GM19467 (cell line): ENCODE data around the gene LTK.
A peak's percentile ranks its signal among the peaks of the same experiment; 100 is the strongest.

Source experiments
- ATAC-seq: cut with Tn5 transposase; IDR thresholded peaks from one replicate; pipeline ENCODE4 v1.9.1; 2021; ENCODE audit warnings: mild to moderate bottlenecking, moderate library complexity; ENCODE audit not compliant: unreplicated experiment

Gene LTK

DNA sequence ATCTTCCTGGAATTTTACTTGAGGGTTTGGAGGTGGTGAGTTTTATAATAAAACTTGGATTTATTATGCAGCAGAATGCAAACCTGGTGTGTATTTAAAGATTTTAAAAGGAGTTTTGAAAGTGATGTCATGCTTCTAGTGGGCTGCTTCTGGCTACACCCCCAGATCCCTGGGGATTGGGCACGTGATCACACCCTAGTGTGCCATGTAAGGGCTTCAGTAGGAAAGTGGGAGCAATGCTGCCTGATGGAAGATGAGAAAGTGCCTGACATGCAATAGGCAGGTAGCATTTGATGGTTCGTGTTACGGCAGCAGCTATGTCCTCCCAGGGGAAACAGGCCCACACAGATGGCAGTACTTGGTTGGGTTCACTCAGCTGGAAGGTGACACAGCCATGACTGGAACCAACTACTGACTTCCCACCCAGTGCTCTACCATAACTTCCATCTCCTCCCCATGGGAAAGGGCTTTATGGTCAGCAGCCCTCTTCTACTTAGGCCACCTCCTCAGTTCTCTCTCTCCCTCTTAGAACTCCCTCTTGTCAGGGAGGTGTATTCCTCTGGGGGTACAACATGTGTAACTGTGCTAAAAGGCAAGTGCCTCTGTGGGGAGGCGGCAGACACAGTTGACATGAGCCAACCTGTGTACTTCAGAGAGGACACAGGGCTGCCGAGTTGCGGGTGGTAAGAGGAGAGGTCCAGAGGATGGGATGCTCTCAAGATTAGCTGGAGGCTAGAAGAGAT lies 14.3 kb downstream of the LTK start:
- ATAC-seq, result no peak

DNA sequence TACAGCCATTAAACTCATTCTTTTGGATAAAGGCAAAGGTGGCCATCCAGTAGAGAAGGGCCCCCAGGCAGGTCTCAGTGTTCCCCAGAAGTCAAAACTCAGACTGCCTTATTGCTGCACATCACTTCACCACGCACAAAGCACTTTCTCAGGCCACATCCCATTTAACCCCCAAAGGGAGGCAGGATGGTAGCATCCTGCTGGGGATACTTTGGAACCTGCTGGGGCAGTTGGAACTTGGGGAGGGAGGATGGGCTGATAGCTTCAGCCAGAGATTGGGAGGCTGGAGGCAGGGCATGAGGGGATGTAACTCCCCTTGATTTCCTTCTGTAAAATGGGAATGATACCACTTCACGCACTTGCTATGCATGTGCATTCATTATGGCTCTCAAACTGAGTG lies 15.0 kb downstream of the LTK start:
- ATAC-seq, result no peak

DNA sequence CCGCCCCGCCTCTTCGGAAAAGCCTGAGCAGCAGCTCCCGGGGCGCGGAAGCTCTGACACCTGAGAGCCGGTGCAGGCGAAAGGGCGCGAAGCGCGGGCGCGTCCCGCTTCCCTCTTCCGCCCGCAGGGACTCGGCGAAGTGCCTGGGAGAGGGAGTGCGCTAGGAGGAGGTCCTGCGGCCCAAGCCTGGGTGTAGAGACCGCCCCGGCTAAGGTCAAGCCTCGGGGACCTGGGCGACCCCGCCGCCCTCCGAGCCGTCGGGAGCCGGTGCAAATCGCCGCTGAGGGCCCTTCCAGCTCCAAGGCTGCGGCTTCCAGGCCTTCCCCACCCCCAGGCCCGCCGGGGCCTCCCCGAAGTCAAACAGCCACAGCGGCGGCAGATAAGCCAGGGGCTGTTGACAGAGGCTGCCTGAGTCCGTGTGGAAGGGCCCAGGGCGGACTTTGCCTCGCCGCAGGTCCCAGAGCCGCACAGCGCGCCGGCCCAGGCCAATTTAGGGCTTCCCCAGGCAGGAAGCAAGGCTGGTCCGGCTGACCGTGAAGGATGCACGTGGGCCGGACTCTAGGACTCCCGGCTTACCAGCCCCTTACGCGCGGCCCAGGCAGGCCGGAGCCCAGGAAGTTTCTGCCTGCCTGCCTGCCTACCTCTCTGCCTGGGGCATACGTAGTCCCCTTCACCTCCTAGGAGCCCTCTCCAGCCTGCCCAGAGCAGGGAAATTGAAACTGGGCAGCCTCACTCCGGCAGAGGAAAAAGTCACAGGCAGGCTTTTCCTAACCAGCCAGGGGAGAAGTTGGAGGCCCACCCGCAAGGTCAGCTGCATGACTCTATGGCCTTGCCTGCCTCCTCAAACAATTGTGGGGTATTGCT lies 17.7 kb downstream of the LTK start:
- ATAC-seq, result no peak

DNA sequence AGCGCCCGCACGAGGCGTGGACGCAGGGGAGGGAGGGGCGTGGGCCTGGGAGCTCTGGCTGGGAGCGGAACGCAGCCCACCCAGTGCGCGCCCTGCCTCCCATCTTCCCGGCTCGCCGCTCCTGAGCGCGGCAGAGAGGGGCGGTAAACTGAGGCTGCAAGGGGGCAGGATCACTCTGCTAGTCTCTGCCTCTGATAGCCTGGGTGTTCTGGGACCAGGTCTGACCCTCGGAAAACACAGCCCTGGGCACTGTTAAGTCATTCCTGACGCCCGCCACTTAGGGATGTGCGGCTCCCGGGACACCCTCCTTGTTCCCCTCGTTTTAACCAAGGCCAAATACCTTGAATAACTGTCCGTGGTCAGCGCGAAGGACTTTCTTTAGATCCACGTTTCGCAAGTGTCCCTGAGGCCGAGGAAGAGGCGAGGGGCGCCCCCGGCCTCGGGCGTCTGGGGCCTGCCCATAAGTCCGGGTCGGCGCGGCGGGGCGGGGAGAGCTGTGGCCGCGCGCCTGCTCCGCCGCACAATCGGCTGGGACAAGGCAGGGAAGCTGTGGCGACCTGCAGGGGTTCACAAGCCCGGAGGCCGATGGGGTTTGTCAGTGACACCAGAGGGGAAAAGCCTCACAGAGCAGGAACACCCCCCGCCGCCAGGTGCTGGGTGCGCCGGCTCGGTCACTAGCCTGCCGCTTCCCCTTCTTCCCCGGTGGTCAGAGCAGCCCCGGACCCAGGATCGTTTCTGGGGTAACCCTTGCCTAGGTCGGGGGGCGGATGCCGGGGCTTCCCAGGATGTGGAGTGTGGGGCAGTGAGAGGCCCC lies 18.5 kb downstream of the LTK start:
- no peak for ATAC-seq

DNA sequence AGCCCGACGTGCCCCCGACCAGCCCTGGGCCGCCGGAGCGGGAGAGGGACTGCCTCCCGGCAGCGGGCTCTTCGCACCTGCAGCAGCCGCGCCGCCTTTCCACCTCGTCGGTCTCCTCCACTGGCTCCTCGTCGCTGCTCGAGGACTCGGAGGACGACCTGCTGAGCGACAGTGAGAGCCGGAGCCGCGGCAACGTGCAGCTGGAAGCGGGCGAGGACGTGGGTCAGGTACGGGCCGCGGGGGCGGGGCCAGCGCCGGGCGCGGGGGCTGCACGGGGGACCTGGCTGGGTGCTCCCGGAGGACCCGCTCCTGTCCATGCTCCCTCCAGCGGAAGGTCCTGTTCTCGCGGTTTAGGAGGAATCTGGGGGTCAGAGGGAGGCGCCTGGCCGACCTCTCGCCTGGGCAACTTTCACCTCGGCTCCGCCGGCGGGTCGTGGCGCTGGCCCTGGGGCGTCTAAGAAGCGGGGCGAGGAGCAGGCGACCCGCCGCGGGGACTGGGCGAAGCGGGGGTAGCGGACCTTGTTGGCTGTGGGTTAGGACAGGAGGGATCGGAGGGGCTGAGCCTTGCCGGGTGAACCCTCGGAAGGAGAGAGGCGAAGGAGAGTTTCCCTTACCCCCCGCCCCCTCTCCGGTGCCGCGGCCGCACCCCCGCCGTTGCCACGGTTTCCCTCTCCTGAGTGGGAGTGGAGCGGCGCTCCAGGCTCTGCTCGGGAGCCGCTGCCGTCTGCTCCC lies 19.3 kb downstream of the LTK start:
- peak; percentile 3 for ATAC-seq

DNA sequence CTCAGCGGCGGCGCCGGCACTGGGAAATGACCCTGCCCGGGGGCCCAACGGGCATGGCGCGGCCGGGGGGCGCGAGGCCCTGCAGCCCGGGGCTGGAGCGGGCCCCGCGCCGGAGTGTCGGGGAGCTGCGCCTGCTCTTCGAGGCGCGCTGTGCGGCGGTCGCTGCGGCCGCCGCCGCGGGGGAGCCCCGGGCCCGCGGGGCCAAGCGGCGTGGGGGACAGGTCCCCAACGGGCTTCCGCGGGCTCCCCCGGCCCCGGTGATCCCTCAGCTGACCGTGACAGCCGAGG lies 19.8 kb downstream of the LTK start:
- ATAC-seq, result no peak

DNA sequence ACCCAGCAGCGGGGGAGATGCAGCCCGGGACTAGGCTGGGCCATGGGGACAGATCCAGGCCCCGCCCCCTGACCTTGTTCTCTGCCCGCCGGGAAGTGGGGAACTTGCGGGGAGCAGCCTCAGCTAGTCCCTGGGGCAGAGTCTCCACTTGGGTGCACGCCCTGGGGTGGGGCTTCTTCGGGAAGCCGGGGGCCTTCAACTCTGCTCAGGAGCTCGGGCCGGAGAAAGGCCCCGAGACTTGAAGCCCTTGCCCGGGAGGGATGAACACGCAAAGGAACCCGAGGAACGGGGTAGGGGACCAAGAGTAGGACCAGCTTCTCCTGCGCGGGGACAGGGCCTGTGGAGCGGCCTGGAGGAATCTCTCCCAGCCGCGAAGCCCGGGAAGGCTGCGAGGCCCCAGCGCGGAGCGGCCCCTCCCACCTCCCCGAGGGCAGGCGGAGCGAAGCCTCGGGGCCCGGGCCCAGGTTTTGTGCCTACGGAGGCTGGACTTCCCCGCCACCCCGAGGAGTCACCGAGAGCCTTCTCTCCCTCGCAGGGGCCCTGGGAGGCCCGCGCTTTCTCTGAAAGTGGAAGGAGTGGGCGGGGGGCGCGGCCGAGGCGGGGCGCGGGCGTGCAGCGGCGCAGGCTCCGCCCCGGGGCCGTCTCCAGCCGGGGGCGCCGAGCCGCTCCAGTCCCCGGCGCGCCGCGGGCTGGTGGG lies 20.3 kb downstream of the LTK start, which contains the start of gene ITPKA:
ITPKA (plus strand) TSS at position 670 of the 697 bp plus-strand sequence. CDS start 54 bp downstream, outside the sequence.
- peak; percentile 62 for ATAC-seq

DNA sequence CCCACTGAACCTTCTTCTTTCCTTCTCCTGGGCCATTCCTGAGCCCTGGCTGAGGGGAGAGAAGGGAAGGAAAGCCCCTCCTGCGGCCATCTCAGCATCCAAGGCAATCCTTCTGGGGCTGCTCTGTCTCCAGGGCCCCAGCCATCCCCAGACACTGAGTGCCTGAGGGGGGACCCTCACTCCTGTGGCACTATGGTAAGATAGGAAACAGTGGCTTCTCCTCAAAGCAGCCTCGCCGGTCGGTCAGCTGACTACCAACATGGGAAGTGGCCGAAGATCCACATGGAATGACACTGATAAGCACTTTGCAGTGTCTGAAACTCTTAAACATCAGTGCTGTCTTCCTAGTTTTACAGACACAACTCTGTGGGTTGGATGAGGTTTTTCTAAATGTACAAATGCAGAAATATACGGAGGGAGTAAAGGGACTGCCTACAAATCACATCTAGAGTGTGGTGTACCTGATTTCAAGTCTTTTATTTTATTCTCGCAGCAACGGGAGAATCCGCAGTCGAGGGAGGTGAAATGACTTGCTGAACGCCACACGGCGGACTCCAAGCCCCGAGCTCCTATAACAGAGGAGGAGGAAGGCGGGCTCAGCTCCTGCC lies 20.9 kb downstream of the LTK start:
- no peak for ATAC-seq

DNA sequence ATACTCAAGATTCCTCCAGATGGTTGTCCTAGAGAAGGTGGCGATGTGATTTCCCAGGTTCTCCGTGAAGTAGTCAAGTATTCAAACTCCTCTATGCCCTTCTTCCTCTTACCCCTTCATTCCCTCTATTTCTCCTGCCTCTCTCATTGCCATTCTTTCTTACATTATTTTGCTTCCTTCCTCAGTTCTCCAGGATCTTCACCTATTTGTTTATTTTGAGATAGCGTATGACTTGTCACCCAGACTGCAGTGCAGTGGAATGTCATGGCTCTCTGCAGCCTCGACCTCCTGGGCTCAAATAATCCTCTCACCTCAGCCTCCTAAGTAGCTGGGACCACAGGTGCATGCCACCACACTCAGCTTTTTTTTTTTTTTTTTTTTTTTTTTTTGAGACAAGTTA lies 21.7 kb downstream of the LTK start:
- ATAC-seq, result no peak

DNA sequence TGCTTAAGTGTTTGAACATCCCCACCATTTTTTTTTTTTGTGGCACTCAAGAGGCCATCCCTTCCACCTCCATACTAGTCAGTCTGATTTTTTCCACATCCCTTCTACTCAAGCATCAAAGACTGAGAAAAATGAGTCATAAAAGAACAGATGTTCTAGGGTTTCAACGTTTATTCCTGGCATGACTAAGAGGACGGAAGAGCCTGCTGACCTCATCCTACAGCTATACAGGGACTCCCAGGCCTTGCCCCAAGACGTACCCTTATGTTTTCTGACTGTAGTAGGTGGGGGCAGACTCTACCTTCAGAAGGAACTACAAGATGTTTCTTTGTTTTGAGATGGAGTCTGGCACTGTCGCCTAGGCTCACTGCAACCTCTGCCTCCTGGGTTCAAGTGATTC lies 23.3 kb downstream of the LTK start:
- ATAC-seq, result no peak

DNA sequence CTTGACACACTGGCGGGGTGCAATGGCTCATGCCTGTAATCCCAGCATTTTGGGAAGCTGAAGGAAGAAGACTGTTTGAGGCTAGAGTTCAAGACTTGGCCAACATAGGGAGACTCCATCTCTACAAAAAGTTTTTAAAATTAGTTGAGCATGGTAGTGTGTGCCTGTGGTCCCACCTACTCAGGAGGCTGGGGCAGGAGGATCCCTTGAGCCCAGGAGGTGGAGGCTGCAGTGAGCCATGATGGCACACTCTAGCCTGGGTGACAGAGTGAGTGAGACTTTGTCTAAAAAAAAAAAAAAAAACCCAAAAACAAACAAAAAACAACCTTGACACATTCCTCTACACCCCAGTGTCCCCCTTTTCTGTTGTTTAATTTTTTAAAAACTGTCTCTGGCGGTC lies 24.0 kb downstream of the LTK start:
- no peak for ATAC-seq

DNA sequence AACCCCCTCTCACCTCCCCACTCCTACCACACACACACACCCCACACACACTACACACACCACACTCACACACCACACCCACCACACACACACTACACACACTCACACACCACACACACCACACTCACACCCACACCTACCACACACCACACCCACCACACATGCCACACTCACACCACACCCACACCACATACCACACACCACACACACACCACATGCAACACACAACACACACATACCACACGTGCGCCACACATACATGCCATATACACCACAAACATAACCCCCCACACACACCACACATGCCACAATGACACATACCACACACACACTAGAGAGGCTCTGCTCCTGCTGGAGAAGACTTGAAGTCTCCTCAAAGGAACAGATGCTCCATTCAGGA lies 25.8 kb downstream of the LTK start:
- no peak for ATAC-seq

DNA sequence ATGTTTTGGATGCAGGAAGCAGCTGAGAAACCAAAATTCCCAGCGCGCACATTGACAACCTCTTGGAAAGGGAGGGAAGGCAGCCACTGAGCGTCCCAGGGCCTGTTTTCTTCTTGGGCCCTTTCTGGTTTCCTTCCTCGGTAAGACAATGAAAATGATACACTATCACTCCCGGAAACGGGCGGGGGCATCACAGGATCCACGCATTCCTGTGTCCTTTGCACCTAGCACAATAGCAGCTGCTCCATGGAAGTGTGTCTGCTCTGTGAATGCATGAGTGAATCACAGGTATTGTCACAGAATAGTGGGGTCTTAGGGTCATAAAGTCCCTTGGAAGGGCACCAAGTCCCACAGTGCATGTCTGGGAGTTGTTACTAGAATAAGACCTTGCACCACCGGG lies 26.2 kb downstream of the LTK start:
- ATAC-seq, result no peak

DNA sequence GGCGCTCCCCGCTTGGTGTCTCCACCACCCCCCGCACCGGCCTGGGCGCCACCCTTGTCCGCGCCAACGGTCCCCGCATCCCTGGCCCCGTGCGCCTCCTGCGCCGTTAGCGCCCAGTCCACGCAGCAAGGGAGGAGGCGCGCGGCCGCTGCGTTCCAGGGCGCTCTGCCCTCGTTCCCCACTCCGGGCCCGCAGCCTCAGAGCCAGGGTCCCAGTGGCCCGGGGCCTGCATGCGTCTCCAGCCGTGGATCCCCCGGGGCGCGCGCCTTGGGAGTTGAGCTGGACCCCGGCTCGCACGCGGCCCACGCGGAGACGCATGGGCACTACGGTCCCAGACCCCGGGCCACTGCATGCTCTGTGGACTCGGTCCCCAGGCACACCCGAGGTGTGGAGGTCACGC lies 27.3 kb downstream of the LTK start:
- no peak for ATAC-seq

DNA sequence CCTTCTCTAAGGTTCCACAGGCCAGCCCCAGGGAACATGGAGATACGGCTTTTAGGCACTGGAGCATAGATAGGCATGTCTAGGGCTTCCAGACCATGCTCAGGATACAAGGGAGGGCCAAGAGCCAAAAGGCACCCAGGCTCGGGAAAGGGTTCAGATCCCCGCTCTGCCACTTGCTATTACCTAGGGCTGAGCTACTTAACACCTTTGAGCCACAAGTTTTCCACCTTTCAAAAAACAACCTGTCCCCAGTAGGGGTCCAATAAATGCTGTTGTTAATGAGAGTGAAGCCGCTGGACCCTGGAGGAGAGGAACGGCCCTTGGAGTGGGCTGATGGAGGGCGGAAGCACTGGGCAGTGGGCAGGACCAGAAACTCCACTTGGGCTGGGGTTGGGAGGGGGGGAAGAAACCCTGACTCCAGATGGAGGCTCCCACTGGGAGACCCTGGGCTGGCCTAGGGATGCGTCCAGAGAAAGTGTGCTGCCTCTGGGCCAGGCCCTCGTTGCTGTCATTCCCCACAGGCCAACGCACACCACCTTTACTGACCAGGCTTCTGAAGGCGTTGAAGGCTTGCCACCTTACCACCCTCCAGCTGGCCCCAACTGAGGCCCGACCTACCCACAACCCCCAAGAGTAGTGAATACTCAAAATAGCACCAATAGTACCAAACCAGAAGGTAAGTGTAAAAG lies 28.5 kb downstream of the LTK start:
- ATAC-seq, result no peak

DNA sequence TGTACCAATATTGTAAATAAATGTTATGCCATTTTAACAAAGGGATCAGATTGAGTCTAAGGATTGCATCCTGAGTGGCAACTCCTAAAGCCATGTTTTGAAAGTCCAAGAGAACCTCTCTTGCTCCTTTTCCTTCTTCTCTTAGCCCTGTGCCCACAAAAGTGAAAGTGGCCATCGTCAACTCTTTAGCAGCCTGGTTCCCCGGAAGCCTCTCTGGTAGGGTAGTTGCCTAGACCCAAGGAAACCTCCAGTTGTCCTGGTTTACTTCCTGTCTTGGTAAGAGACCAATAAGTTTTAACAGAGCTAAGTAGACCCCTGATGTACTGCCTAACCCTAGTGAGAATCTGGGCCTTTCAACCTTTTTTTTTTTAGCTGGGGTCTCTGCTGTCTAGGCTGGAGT lies 30.1 kb downstream of the LTK start:
- no peak for ATAC-seq

DNA sequence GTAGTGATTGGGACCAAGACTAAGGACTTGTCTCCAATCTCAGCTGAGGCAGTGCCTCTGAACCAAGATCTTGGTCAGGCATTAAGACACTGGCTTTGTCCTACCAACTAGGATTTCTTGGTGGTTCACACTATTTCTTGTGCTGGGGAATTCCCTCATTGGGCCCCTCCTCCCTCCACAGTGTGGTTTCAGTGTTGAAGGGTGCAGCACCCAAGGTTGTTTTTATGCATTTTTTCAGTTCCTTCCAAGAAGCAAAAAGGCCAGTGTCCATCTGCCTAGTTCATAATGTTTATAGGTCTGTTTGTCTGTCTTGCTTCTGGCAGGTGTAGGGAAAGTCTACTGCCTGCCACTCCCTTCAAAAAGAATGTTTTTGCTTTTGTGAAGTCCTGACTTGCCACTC lies 30.5 kb downstream of the LTK start:
- ATAC-seq, result peak; percentile 60

DNA sequence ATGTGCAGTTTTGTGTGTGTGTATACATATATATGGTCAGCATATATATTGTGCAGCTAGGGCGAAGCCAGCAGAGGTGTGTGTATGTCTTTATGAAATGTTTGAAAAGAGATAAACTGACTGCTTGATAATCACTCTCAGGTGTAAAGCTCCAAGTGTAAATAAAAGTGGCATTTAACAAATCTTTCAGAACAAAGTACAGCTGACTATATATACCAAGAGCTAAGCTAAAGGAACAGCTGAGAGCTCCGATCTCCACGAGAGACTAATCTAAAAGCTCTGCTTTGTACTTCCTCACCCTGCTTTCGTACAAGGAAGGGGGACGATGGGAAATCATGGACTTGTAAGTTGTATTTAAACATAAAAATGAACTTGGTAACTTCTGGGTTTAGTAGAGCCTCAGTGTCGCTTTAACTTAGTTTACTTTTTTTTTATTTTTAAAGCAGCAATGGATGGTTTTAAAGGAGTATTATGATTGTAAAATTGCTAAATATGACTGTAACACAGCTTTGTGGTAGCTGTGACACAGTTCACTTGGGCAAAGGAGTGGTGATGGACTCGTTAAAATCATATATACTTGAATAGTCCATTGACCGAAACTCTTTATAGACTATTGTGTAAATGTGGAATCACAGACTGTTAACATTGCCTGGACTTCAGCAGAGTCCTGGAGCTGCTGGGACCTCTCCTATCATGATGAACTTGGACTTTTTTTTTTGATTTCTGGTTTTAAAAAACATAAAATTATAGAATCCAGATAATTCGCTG lies 31.3 kb downstream of the LTK start:
- no peak for ATAC-seq
